ENCODE measurements around the gene BCAP31. TPM values are rescaled to one million over a fixed set of nuclear protein-coding genes. Genes with fewer than 3 reads are reported as not detected.

Gene BCAP31
- total RNA-seq, 1 experiment from 2014 or later: 138 TPM

- Histone ChIP-seq H3K9me3 (ENCODE audit: control insufficient read depth, low read depth, low read length) (peaks cover 14% of the 10 kb centered on the region), H2BK120ac (ENCODE audit: low read depth, low read length, poor library complexity, severe bottlenecking) (no peak overlapping the region), H2BK15ac (ENCODE audit: low read depth, low read length) (no peak overlapping the region), H4K20me1 (ENCODE audit: control insufficient read depth, insufficient read depth, insufficient read length) (no peaks in the 10 kb centered on the region), H3K79me2 (ENCODE audit: insufficient read depth, low read length) (no peaks in the 10 kb centered on the region), H2BK12ac (ENCODE audit: insufficient read length, low read depth, low read length) (no peak overlapping the region), H3K23me2 (ENCODE audit: insufficient read length, low read depth, low read length, poor library complexity, severe bottlenecking) (no peaks in the 10 kb centered on the region), H4K5ac (ENCODE audit: insufficient read length, low read depth, low read length) (no peak overlapping the region), H3K27ac (ENCODE audit: insufficient read length, low read depth, low read length) (no peak overlapping the region), H3T11ph (ENCODE audit: low read length) (no peak overlapping the region), H2AFZ (ENCODE audit: low read length) (no peak overlapping the region), H4K91ac (ENCODE audit: insufficient read length, low read depth, low read length) (no peak overlapping the region), H3K4me2 (ENCODE audit: insufficient read depth, insufficient read length, low read length) (no peak overlapping the region), H3K27me3 (ENCODE audit: insufficient read depth, low read length) (no peaks in the 10 kb centered on the region), H3K79me1 (ENCODE audit: insufficient read depth, low read depth, low read length, poor library complexity, severe bottlenecking) (no peaks in the 10 kb centered on the region), H3K4ac (ENCODE audit: low read depth, low read length) (no peak overlapping the region), H2BK20ac (ENCODE audit: low read depth, low read length, poor library complexity, severe bottlenecking) (no peak overlapping the region), H3K23ac (ENCODE audit: insufficient read length, low read depth, low read length) (no peak overlapping the region), H3K9ac (ENCODE audit: extremely low read depth, insufficient read length, low read length) (no peak overlapping the region), H3K18ac (ENCODE audit: insufficient read length, low read depth, low read length) (no peak overlapping the region), H3K4me1 (ENCODE audit: insufficient read depth, low read length) (no peaks in the 10 kb centered on the region), H2AK5ac (ENCODE audit: insufficient read length, low read length) (no peak overlapping the region), H3K56ac (ENCODE audit: insufficient read length, low read depth, low read length) (no peak overlapping the region), H2BK5ac (ENCODE audit: insufficient read length, low read length) (no peak overlapping the region), H3K14ac (ENCODE audit: insufficient read depth, low read length) (no peak overlapping the region), H4K8ac (replicated peaks; ENCODE audit: insufficient read length, low read depth, low read length) (no peak overlapping the region)
- H3K27ac Mint-ChIP-seq: no peak overlapping the region
- peaks cover 32 to 70% (median 50%) of the 10 kb centered on the region in 3 experiments for H3K36me3 Mint-ChIP-seq (ENCODE audit: insufficient read depth in 1 of 3, low read depth in 3 of 3)
- H3K4me3 Mint-ChIP-seq: no peak overlapping the region; a peak in 1 of 5 replicates
- no CpG with 5 or more reads among the region's 13 CpGs for WGBS (ENCODE audit: extremely low coverage, insufficient read length, low lambda C conversion rate)
- H3K9me3 Mint-ChIP-seq: peaks cover 70 to 80% of the 10 kb centered on the region in 2 experiments
- TF ChIP-seq CTCF (conservative IDR thresholded peaks at IDR 0.05): peak; percentile 61
- H3K27me3 Mint-ChIP-seq (ENCODE audit: low read depth): no peaks in the 10 kb centered on the region
- DNase-seq: peak; percentile 78
- peaks cover 3 to 6% of the 10 kb centered on the region in 2 experiments; a peak in 3 of 4 replicates for H3K4me1 Mint-ChIP-seq
Observed at GRCh38 chrX:153708415-153708814, 15.8 kb downstream of the BCAP31 start.
